Measurements from ENCODE around the gene C4orf17. TPM values are rescaled to one million over a fixed set of nuclear protein-coding genes. Genes with fewer than 3 reads are reported as not detected.
"Not testable (repeated sequence)": the region's sequence is repeated elsewhere in the genome, so short reads cannot be mapped to it uniquely, and the experiment has no call there.

C4orf17 gene
- under 1 TPM; 0.13 to 0.55 (median 0.21) TPM for polyA plus RNA-seq (ENCODE audit: insufficient read length in 3 of 3)

DNA sequence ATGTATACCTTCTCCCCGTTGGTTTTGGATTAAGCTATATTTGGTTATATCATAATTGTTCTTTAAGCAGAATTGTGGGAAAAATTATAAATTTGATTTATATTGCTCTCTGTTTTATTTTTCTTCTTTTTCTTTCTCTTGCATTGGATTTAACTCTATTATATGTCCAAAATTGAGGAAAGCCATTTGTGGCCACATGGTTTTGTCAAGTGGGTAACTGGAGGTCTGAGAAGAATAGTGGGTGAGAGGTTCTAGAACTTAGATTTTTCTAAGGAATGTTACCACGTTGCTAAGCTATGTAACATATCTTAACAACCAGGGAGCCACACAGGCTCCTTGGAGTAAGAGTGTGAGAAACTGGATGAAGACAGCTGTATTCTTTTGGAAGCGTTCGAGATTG, at the start of gene C4orf17:
TSS of gene C4orf17 (plus strand) at position 301 of the 400 bp plus-strand sequence. CDS start 2,061 bp downstream, outside the sequence.
- DNase-seq (ENCODE audit: low read depth in 3 of 3, low spot score in 2 of 3): no peak

DNA sequence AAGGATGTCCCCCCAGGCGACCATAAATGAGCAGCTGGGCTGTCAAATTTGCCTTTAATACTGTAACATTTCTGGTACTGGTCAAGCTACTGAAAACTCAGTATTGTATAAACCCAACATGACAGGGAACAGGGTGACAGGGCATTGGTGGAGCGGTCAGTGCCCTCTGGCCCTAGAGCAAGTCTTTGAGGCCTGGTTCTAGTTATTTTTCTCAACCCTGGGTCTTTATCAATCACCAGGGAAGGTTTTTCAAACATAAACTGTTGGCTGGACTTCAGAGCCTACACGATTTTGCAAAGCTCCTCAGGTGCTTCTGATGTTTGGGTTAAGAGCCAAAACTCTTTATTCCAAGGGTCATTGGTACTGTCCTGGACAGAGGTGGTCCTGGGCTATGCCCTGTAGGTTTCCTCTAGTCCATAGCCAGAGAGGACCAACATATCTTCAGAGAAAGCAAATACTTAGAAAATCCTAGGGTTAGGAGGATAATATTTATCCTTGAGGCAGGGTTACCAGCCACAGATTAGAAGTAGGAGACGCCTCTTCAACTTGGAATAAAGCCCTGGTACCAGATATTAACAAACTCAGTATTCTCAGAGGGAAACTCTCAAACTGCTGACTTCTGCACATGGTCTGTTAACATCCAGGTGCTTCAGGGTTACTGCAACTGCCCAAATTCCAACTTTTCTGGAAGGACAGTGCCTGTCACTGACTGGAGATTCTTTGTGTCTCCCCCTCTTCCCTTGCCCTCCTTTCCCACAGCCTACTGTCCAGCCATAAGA, 49.0 kb upstream of the C4orf17 start:
- DNase-seq (ENCODE audit: low read depth in 3 of 3, low spot score in 2 of 3): no peak

DNA sequence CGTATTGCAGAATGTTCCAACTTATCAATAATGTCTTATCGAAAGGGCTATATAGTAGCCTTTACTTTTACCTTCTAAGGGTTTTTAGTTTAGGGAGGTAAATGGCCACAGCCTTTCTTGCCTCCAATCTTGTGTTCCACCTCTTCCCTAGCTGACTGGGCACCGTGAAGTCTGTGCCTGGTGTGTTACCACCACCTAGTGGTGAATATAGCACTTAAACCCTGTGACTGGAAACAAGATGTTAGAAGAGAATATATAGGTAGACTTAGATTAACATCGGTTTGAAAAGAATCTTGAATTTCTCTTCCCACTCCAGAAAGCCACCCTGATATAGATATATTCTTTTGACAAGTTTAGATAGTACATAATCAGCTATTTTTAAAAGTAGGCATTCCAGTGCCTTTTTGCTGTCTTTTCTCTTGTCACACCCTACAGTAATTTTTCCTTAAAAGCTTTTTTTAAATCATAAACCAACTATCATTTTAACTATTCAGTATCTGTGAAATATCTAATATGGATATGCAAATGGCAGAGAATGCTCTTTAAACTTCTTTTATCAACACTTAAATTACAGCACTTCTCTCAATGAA, 47.9 kb upstream of the C4orf17 start:
- peak; percentile 43 to 47 (median 45) for DNase-seq (ENCODE audit: low read depth in 3 of 3, low spot score in 2 of 3)

DNA sequence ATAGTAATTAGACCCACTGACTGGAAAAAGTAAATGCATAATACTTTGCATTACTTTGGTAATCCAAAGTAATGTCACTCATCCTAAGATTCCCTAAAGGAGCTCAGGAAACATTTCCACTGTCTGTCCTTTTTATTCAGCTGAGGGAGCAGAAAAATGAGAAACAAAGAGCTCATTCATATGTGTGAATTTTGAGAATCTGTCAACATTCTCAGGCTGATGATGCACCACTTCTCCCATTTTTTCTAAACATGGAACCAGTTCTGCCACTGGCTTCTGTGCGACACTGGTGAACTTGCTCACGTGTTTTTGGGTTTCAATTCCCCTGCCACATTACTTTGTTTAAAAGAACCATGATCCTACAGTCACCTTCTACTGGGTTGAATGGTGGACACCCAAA, 47.3 kb upstream of the C4orf17 start:
- no peak for DNase-seq (ENCODE audit: low read depth in 3 of 3, low spot score in 2 of 3)

DNA sequence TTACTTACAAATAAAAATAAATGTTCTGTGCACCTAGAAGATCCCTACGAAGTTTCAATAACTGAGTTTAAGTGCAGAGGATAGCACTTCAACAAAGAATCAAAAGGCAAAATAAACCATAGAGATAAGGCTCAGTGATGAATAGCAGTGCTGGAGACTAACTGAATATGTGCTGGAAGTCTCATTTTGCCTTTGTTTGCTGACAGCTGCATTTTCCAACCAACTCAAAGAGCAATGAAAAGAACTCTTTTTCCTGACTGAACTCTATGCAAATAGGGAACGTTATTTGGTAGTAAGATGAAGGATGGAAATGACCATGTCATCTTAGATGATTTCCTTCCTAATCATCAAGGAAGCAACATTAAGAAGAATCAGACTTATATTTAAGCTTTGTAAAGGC, 42.9 kb upstream of the C4orf17 start:
- DNase-seq (ENCODE audit: low read depth in 3 of 3, low spot score in 2 of 3): no peak

DNA sequence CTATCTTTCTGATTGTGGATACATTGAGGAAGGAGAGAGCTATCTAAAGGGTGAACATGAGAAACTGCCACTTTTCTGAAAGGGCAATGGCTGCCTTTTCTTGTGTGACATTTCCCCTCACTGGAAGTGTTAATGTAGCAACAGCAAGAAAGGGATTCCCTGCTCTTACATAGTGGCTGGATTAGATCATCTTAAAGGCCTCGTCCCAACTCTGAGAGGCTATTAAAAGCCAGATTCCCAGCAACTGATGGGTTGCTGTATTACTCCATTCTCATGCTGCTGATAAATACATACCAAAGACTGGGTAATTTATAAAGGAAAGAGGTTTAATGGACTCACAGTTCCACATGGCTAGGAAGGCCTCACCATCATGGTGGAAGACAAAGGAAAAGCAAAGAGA, 41.9 kb upstream of the C4orf17 start:
- no peak for DNase-seq (ENCODE audit: low read depth in 3 of 3, low spot score in 2 of 3)

DNA sequence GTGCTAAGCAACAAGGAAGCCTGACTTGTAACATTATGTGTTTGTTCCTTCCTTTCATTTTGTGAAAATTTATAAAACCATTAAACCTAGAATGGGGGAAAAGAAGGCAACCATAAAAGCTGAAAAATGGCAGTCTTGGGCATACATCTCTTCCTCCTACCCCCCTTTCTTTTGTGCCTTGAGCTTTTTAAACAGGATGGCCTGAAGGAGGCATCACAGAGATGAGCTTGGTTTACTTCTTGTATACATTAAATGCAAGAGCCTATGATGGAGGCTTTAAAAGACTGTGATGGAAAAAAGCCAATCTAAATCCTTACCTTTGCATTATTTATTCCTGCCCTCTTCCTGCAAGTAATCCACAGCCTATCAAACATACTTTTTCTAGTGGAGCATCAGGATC, 39.5 kb upstream of the C4orf17 start:
- DNase-seq (ENCODE audit: low read depth in 3 of 3, low spot score in 2 of 3): no peak

DNA sequence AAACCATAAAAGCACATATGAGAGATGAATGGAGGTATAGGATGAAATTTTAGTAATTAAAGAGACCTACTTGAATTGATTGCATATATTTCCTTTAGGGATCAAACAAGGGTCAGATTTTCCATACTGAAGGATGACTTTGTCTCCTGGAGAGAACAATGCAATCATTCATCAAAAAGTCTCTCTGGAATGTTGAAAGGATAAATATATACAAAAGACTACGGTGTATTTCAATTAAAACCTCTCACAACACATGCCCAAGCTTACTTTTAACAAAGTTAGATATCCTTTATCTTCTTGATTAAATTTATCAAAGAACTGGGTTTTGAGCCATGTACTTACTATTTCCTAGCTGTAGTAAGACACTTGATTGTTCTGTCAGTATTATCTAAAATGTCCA, 38.9 kb upstream of the C4orf17 start:
- DNase-seq (ENCODE audit: low read depth in 3 of 3, low spot score in 2 of 3): no peak

DNA sequence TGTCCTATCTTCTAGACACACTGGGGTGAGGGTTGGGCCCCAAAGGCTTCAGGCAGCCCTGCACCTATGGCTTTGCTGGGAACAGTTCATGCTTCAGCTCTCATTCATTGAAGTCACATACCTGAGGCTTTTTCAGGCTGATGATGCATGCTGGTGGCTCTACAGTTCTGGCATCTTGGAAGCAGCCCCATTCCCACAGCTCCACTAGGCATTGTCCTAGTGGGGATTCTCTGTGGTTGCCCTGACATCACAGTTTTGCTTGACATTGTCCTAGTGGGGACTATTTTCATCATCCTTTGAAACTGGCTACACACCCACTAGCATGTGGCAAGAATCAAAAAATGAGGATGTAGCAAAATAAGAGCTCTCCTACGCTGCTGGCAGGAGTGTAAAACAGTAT, 37.7 kb upstream of the C4orf17 start:
- DNase-seq (ENCODE audit: low read depth in 3 of 3, low spot score in 2 of 3): no peak

DNA sequence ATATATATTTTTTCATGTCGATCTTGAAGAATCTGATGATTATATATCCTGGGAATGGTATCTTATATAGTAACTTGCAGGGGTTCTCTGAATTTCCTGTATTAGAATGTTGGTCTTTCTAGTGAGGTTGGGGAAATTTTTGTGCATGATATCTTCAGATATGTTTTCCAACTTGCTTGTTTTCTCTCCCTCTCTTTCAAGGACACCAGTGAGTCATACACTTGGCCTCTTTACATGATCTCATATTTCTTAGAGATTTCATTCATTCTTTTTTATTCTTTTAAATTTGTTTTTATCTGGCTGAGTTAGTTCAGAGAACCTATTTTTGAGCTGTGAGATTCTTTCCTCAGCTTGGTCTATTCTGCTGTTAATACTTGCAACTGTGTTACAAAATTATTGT, 27.2 kb upstream of the C4orf17 start:
- DNase-seq (ENCODE audit: low read depth in 3 of 3, low spot score in 2 of 3): no peak

DNA sequence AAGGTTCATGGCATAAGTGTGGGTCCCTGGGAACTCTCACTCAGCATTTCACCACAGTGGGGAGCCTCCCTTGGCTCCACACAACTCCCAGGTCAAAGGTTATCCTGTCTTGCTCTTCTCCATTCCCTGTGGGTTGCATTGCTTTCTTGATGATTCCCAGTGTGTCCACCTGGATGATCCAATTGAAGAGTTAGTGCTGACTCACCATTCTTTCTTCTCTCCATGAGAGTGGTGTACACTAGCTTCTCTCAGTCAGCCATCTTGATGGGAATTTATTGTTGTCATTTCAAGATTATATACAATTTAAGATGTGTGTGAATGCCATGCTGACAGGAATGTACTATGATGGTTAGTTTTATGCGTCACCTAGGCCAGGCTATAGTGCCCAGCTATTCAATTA, 25.6 kb upstream of the C4orf17 start:
- DNase-seq (ENCODE audit: low read depth in 3 of 3, low spot score in 2 of 3): no peak

DNA sequence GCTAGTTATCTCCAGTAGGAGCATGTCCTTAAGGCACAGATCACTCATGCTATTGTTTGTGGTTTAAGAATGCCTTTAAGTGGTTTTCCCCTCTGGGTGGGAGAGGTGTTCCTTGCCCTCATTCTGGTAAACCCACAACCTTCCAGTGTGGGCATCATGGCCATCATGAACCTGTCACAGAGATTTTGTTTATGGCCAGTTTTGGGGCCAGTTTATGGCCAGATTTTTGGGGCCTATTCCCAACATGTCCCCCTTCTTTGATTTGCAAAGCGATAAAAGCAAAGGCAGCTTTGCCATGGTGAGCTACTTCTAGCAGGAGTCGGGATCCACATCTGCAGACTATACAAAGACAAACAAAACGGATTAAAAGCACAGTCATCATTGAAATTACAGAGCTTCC, 24.2 kb upstream of the C4orf17 start:
- not testable (repeated sequence) for DNase-seq (ENCODE audit: low read depth in 3 of 3, low spot score in 2 of 3)

DNA sequence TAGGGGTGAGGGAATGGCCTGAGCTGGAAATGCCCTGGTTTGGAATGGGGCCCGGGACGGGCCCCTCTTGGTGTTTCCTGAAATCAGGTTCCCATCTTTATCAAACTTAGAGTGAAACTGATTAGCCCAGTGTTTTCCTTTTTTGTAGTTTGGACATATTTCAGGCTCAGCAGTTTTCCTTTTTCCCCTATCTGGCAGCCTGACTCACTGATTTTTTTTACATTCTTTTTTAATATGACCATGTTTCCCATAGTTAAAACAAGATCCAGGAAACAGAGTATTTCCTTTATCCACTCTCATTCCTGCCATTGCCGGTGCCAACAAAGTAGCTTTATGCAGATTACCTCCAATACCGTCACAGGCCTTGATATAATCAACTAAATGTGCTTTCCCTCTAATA, 20.5 kb upstream of the C4orf17 start:
- DNase-seq (ENCODE audit: low read depth in 3 of 3, low spot score in 2 of 3): no peak

DNA sequence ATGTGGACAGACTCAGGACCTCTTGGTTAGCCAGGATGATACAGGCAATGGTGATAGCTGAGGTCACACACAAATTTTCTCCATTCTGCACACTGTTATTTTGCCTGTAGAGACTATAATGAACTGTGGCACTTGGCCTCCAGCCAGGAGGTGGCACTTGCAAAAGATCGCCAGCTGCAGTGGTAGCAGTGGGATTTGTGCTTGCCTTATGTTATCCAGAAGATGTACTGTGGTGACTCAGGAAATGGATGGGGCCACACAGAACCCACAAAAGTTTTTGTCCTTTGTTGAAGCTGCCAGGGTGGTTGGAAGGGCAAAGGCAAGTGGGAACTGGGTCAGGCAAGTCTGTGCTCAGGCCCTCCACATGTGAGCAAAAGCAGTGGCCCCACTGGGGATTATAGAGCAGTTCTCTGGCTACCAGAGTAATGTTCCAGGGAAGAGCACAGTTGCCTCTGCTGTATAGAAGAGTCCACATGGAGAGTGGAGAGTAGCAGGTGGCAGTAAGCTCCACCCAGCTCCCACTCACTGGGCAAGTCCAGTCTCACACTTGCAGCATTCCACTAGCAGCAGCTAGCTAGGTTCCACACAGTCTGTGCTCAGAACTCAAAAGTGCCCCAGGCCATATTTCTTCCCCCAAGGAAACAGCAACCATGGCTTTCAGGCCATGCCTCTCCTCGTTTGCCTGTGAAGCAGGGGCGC, 5.9 kb upstream of the C4orf17 start:
- no peak for DNase-seq (ENCODE audit: low read depth in 3 of 3, low spot score in 2 of 3)

DNA sequence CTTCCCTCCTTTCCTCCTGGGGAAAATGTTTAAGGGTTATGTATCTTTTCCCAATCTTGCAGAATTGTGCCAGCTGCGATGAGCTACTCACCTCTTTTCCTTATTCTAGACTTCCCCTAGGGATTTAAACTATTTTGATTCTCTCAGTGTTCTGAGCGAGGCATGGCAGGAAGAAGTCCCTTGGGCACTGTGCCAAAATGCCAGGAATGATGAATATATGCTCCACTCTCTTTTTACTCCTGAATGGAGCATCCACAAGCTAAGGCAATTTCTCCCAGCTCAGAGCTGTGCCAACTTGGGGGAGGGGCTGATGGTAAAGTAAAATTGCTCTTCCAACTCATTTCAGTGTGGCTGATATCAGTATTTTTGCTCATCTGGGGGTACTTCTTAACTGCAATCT, 4.0 kb upstream of the C4orf17 start:
- DNase-seq (ENCODE audit: low read depth in 3 of 3, low spot score in 2 of 3): no peak

DNA sequence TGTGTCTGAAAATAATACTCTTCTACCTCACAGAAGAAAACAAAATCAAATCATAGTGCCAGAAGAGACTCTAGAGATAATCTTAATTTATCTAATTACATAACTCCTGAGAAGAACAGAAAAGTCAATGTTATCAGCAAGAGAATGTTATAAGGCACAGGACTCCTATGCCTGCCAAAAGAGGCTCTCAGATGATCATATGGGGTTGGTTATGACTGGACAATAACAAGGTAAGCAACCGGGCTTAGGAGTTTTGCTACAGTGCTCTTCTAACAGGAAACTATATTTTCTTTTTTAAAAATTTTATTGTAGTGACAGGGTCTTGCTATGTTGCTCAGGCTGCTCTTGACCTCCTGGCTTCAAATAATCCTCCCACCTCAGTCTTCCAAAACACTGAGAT, 3.5 kb upstream of the C4orf17 start:
- DNase-seq (ENCODE audit: low read depth in 3 of 3, low spot score in 2 of 3): no peak

DNA sequence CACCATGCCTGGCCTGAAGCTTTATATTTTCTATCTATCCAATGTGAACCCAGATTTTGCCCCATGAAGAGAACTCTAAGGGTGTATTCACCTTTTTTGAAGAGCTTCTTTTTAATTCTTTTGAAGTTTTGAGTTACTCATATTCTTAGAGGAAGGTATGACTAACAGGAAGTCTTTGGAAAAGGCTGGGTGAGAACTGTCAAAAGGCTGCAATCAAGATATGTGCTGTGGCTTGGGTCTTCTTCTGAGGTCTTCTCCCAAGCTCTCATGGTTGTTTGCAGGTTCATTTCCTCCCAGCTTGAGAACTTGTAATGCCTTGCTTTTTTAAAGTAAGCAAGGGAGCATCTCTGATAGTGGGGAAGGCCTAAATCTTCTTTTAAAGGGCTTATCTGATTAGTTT, 3.1 kb upstream of the C4orf17 start:
- no peak for DNase-seq (ENCODE audit: low read depth in 3 of 3, low spot score in 2 of 3)

DNA sequence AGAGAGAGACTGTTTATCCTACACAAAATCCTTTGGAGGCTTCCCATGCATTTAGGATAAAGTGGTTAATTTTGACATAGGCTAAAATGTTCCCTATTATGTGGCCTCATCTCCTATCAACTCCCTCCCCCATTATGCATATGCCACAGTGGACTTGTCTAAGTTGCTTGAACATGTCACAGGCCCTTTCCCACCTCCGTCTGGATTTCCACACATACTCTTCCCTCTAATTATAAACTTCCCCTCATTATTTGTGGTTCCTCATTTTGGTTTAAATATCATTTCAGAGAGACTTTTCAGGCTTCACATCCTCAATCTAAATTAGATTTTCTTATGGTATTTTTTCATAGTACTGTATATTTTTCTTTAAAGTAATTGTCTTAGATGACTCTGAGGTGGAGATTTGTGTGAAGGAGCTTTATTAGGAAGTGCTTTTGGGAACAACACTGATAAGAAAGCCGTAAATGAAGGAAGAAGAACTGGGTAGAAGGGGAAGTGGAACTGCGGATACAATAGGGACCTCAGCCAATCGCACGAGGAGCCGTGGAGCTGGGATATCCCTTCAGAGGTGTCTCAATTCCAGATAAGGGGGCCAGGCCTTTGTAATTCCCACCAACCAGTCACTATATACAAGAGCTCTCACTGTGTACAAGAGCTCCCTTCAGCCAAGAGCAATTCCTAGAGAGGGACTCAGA, 7.9 kb downstream of the C4orf17 start:
- DNase-seq (ENCODE audit: low read depth in 3 of 3, low spot score in 2 of 3): no peak

DNA sequence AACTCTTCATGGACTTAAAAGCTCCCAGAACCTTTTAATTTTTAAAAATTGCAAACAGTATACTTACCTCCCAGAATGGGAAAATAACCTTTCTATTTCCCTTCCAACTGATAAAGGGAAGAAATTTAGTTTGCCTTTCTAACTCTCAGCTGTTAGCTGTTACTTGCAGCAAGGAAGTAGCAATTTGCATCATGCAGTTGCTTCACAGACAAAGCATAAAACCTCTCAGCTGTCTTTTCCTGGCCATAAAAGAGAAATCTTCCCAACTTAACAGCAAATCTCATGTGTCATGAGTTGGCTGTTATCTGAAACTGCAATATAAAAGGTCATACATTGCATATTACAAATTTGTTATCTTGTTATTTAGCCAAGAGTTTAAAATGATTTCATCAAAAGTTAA, 18.4 kb downstream of the C4orf17 start:
- DNase-seq (ENCODE audit: low read depth in 3 of 3, low spot score in 2 of 3): no peak

DNA sequence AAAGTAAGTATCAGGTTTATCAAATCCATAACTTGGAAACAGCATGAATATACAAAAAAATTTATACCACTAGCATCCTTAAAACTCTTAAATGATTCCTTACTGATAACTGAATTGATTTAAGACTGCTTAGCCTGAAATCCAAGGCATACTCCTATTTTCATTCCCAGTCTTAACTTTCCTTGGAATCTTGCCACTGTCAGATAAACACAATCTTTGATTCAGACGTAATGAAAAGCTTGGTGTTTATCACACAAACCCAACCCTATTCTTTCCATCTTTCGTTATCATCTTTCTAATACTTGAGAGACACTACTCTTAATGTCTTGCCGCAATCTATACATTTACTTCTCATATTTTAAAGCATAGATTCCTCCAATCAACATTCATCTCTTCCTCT, 19.1 kb downstream of the C4orf17 start:
- DNase-seq (ENCODE audit: low read depth in 3 of 3, low spot score in 2 of 3): no peak

DNA sequence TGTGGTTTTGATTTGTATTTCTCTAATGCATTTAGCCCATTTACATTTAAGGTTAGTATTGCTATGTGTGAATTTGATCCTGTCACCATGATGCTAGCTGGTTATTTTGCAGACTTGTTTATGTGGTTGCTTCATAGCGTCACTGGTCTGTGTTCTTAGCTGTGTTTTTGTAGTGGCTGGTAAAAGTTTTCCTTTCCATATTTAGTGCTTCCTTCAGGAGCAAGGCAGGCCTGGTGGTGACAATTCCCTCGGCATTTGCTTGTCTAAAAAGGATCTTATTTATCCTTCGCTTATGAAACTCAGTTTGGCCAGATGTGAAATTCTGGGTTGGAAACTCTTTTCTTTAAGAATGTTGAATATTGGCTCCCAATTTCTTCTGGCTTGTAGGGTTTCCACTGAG, 23.9 kb downstream of the C4orf17 start:
- not testable (repeated sequence) for DNase-seq (ENCODE audit: low read depth in 3 of 3, low spot score in 2 of 3)

Measured in right renal cortex interstitium (tissue), 3 donors.